ENCODE results near the gene TDRD7. TPM values are rescaled to one million over a fixed set of nuclear protein-coding genes. Genes with fewer than 3 reads are reported as not detected.

The TDRD7 gene
- total and polyA plus RNA-seq, 2 of the 13 experiments (the other 11 are each of a cell fraction or from before 2014, with no cell fraction given): 9.8 to 15.5 TPM

GRCh38 chr9:97411789-97412625 lies at the start of gene TDRD7 (continued):
- TF ChIP-seq GTF2F1 (IDR thresholded peaks at IDR 0.05; ENCODE audit: low read length): no peak
- TF ChIP-seq ZNF432 (CRISPR knock-in tag; IDR thresholded peaks at IDR 0.05; ENCODE audit: borderline replicate concordance): no peak
- no peak for TF ChIP-seq ZNF33A (CRISPR knock-in tag; IDR thresholded peaks at IDR 0.05; ENCODE audit: borderline replicate concordance)
- TF ChIP-seq FIP1L1 (IDR thresholded peaks at IDR 0.05; ENCODE audit: borderline replicate concordance, insufficient read depth, low read depth, low read length): no peak
- peak; percentile 63; the same call in 1 of the 2 replicates for TF ChIP-seq ZNF512B (CRISPR knock-in tag; IDR thresholded peaks at IDR 0.05; ENCODE audit: borderline replicate concordance)
- TF ChIP-seq ZNF597 (CRISPR knock-in tag; IDR thresholded peaks at IDR 0.05): no peak
- TF ChIP-seq FOXO4 (CRISPR knock-in tag; conservative IDR thresholded peaks at IDR 0.05): no peak
- no peak for TF ChIP-seq ZNF619 (CRISPR knock-in tag; IDR thresholded peaks at IDR 0.05)
- TF ChIP-seq ONECUT2 (CRISPR knock-in tag; IDR thresholded peaks at IDR 0.05): no peak
- no peak for TF ChIP-seq ZNF484 (CRISPR knock-in tag; IDR thresholded peaks at IDR 0.05; ENCODE audit: borderline replicate concordance, low read depth)
- TF ChIP-seq ZBTB26 (CRISPR knock-in tag; IDR thresholded peaks at IDR 0.05; ENCODE audit: borderline replicate concordance): no peak; the same call in 1 of the 2 replicates
- peak; percentile 70; the same call in 1 of the 2 replicates for TF ChIP-seq MAF1 (CRISPR knock-in tag; IDR thresholded peaks at IDR 0.05; ENCODE audit: borderline replicate concordance)
- TF ChIP-seq ZBTB38 (CRISPR knock-in tag; IDR thresholded peaks at IDR 0.05): peak; percentile 69
- TF ChIP-seq TCF7 (IDR thresholded peaks at IDR 0.05; ENCODE audit: low read depth): no peak
- TF ChIP-seq SRSF1 (optimal IDR thresholded peaks at IDR 0.05; ENCODE audit: low read depth, low read length): no peak
- TF ChIP-seq ZEB1 (IDR thresholded peaks at IDR 0.05; ENCODE audit: insufficient replicate concordance, low read depth): no peak
- TF ChIP-seq CREB3 (CRISPR knock-in tag; IDR thresholded peaks at IDR 0.05): no peak
- TF ChIP-seq SYNCRIP (IDR thresholded peaks at IDR 0.05; ENCODE audit: insufficient read depth, low read depth, low read length): no peak
- no peak for TF ChIP-seq NFYC (CRISPR knock-in tag; IDR thresholded peaks at IDR 0.05)

Data from HepG2 (cell line).